ENCODE data around the gene LUZP2. TPM values are rescaled to one million over a fixed set of nuclear protein-coding genes. Genes with fewer than 3 reads are reported as not detected.

Gene LUZP2
- total RNA-seq, 1 experiment from 2014 or later, result 0.11 TPM

GRCh38 chr11:24497831-24498230 is 978 bp downstream of the LUZP2 start:
- no peak overlapping the region for H2AFZ ChIP-seq (ENCODE audit: low read length)
- DNase-seq (no peak), ATAC-seq (no peak)
- H3K79me2 ChIP-seq (ENCODE audit: low read length), result no peaks in the 10 kb centered on the region
- H3K36me3 ChIP-seq (ENCODE audit: low read depth, low read length), result no peaks in the 10 kb centered on the region
- H3K4me1 ChIP-seq (ENCODE audit: insufficient read depth, low read length), result no peaks in the 10 kb centered on the region
- H3K9me3 ChIP-seq (ENCODE audit: low read length), result no peaks in the 10 kb centered on the region
- H3K27me3 ChIP-seq (ENCODE audit: low read length), result peaks cover 18% of the 10 kb centered on the region; the same call in 1 of the 2 replicates
- H3K4me3 ChIP-seq (ENCODE audit: low read length), result no peak overlapping the region
- H4K20me1 ChIP-seq (ENCODE audit: low read length), result no peaks in the 10 kb centered on the region
- POLR2A ChIA-PET (ENCODE audit: unreplicated experiment), result no interaction called here
- no peaks in the 10 kb centered on the region for H3K9me2 ChIP-seq (replicated peaks; ENCODE audit: low read length)
- H3K4me2 ChIP-seq (ENCODE audit: low read length), result no peak overlapping the region
- H3K27ac ChIP-seq (ENCODE audit: low read length), result no peak overlapping the region
- H3F3A ChIP-seq (ENCODE audit: low read length, unreplicated experiment), result no peaks in the 10 kb centered on the region
- no TSS peak for BruUV-seq (replicated peaks)
- no peak for TF ChIP-seq EZH2 (IDR thresholded peaks at IDR 0.05; ENCODE audit: low read length, unreplicated experiment)
- no peak for TF ChIP-seq EZH2phosphoT487 (IDR thresholded peaks at IDR 0.05; ENCODE audit: borderline replicate concordance, low read length)
- no peak for TF ChIP-seq CTCF (conservative IDR thresholded peaks at IDR 0.05; ENCODE audit: low read depth, low read length)
- intact Hi-C loops (cut with micrococcal nuclease), result loop anchor here (5.0 to 10.0 kb wide), 2 partner anchors 1473 to 1621 kb away; no protein-coding TSS in a partner anchor
- CTCF ChIA-PET, result interaction anchor here (0.6 kb wide), 1 partner anchor 127 kb away, joined by 3 read pairs; no protein-coding TSS in a partner anchor
- H3K9ac ChIP-seq (ENCODE audit: low read length), result no peak overlapping the region

GRCh38 chr11:24502425-24502824 is 5.6 kb downstream of the LUZP2 start:
- Histone ChIP-seq H3K9ac (ENCODE audit: low read length) (no peak overlapping the region), H3K27ac (ENCODE audit: low read length) (no peak overlapping the region), H4K20me1 (ENCODE audit: low read length) (no peaks in the 10 kb centered on the region), H3K4me2 (ENCODE audit: low read length) (no peak overlapping the region), H3K4me3 (ENCODE audit: low read length) (no peak overlapping the region), H2AFZ (ENCODE audit: low read length) (no peak overlapping the region), H3K36me3 (ENCODE audit: low read depth, low read length) (no peaks in the 10 kb centered on the region), H3K79me2 (ENCODE audit: low read length) (no peaks in the 10 kb centered on the region), H3K27me3 (ENCODE audit: low read length) (peaks cover 9% of the 10 kb centered on the region; the same call in 1 of the 2 replicates), H3K4me1 (ENCODE audit: insufficient read depth, low read length) (no peaks in the 10 kb centered on the region), H3K9me2 (replicated peaks; ENCODE audit: low read length) (no peaks in the 10 kb centered on the region), H3F3A (ENCODE audit: low read length, unreplicated experiment) (no peaks in the 10 kb centered on the region), H3K9me3 (ENCODE audit: low read length) (no peaks in the 10 kb centered on the region)
- no peak for TF ChIP-seq CTCF (conservative IDR thresholded peaks at IDR 0.05; ENCODE audit: low read depth, low read length)
- TF ChIP-seq EZH2 (IDR thresholded peaks at IDR 0.05; ENCODE audit: low read length, unreplicated experiment), result no peak
- no peak for TF ChIP-seq EZH2phosphoT487 (IDR thresholded peaks at IDR 0.05; ENCODE audit: borderline replicate concordance, low read length)
- DNase-seq (no peak), ATAC-seq (no peak)
- BruUV-seq (replicated peaks), result no TSS peak
- POLR2A ChIA-PET (ENCODE audit: unreplicated experiment), result no interaction called here
- CTCF ChIA-PET, result interaction anchor here (0.5 kb wide), 1 partner anchor 338 kb away, joined by 3 read pairs; no protein-coding TSS in a partner anchor
- intact Hi-C loops (cut with micrococcal nuclease), result loop anchor here (10.0 kb wide), 1 partner anchor 332 kb away; no protein-coding TSS in a partner anchor

GRCh38 chr11:24509114-24509513 is 12.3 kb downstream of the LUZP2 start:
- POLR2A ChIA-PET (ENCODE audit: unreplicated experiment), result no interaction called here

More at GRCh38 chr11:24509114-24509513, 12.3 kb downstream of the LUZP2 start:
- no peak overlapping the region for H3K27ac ChIP-seq (ENCODE audit: low read length)
- no peaks in the 10 kb centered on the region for H4K20me1 ChIP-seq (ENCODE audit: low read length)
- no peak overlapping the region for H2AFZ ChIP-seq (ENCODE audit: low read length)
- peaks cover 30% of the 10 kb centered on the region for H3K4me1 ChIP-seq (ENCODE audit: insufficient read depth, low read length)
- no peak overlapping the region for H3K4me3 ChIP-seq (ENCODE audit: low read length)
- peak; percentile 32; the same call in 1 of the 2 replicates for ATAC-seq
- no peaks in the 10 kb centered on the region for H3K27me3 ChIP-seq (ENCODE audit: low read length)
- no peak overlapping the region for H3K9ac ChIP-seq (ENCODE audit: low read length)
- DNase-seq, result peak; percentile 44
- no TSS peak for BruUV-seq (replicated peaks)
- no peaks in the 10 kb centered on the region for H3F3A ChIP-seq (ENCODE audit: low read length, unreplicated experiment)
- TF ChIP-seq EZH2phosphoT487 (IDR thresholded peaks at IDR 0.05; ENCODE audit: borderline replicate concordance, low read length) (no peak), CTCF (conservative IDR thresholded peaks at IDR 0.05; ENCODE audit: low read depth, low read length) (peak; percentile 55; the same call in 1 of the 2 replicates)
- H3K36me3 ChIP-seq (ENCODE audit: low read depth, low read length), result no peaks in the 10 kb centered on the region
- intact Hi-C loops (cut with micrococcal nuclease), result loop anchor here (2.0 to 10.0 kb wide), 3 partner anchors 268 to 1224 kb away; no protein-coding TSS in a partner anchor
- H3K4me2 ChIP-seq (ENCODE audit: low read length), result no peak overlapping the region
- no peaks in the 10 kb centered on the region for H3K9me2 ChIP-seq (replicated peaks; ENCODE audit: low read length)
- no peaks in the 10 kb centered on the region for H3K79me2 ChIP-seq (ENCODE audit: low read length)
- CTCF ChIA-PET, result interaction anchor here (0.9 kb wide), 1 partner anchor 1286 kb away, joined by 3 read pairs; no protein-coding TSS in a partner anchor
- no peaks in the 10 kb centered on the region for H3K9me3 ChIP-seq (ENCODE audit: low read length)

All from PC-3 (cell line).